Activated gamma-delta T cell treated with Interleukin-2 at 50 U/mL for 16 hours (primary cell): ENCODE measurements around the gene LRBA.
"Not testable (repeated sequence)": the region's sequence is repeated elsewhere in the genome, so short reads cannot be mapped to it uniquely, and the experiment has no call there.

ENCODE experiments used
- DNase-seq: peaks from one replicate; pipeline ENCODE4 v3.0.0-alpha.2; 2020

The LRBA gene

DNA sequence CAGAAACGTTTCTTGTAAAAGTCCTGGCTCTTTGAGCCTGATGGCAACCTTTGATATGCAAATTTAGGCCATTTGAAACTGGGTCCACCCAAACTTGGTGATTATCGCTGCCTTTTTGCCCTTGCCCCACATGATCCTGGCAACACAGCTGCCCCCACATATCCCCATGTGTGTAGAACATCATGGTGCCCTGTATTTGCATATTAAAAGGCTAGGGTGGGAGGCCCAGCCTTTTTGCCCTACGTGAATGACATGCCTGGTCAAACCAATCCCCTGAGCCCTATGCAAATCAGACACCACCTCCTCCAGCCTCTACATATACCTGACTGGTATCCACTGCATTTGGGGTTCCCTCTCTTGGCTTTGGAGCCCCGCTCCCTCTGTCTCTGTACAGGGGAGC is 230.8 kb downstream of the LRBA start:
- no peak for DNase-seq

DNA sequence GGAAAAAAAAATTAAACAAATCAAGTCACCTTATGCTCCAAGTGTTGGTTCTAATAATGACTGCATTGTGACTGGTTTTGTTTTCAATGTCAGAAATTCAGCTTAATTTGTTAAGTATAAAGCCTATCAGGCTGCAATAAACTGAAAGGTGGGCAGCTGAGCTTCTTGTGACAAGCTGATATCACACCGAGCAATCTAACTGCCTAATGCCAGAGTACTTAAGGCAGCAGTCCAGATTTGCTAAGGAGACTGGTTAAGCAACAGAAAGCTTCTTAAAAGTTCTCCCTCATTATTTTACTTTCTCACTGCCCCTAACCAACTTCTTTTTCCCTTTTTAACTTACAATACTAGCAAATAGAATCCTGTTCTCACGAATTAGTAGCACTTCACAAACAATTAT is 232.2 kb downstream of the LRBA start:
- no peak for DNase-seq

GRCh38 chr4:150782311-150782710 is 232.8 kb downstream of the LRBA start:
- no peak for DNase-seq

DNA sequence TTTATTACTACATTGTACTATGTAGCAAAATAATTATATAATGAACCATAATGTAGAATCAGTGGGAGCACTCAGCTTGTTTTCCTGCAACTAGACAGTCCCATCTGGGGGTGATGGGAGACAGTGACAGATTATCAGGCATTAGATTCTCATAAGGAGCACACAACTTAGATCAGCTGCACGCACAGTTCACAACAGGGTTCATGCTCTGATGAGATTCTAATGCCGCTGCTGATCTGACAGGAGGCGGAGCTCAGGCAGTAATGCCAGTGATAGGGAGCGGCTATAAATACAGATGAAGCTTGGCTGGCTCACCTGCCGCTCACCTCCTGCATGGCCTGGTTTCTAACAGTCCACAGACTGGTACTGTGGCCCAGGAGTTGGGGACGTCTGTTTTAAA is 233.9 kb downstream of the LRBA start:
- DNase-seq, result no peak

DNA sequence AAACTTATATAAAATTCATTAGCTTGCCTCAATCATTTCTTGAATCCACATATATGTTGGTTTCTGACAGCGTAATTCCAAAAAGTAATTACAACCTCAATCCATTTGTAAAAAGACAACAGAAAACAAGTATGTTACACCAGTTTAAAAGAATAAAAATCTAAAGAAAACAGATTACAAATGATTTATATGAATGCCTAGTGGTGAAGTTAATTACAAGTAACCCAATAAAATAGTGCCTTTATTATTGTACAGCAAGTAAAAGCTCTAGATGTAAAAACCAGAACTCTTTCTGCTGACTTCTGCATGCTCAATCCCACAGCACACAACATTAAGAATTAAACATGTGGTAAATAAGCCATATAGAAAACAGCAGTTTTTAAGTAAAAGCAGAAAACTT is 235.4 kb downstream of the LRBA start:
- no peak for DNase-seq

GRCh38 chr4:150773729-150774449 is 241.2 kb downstream of the LRBA start:
- DNase-seq, result no peak

DNA sequence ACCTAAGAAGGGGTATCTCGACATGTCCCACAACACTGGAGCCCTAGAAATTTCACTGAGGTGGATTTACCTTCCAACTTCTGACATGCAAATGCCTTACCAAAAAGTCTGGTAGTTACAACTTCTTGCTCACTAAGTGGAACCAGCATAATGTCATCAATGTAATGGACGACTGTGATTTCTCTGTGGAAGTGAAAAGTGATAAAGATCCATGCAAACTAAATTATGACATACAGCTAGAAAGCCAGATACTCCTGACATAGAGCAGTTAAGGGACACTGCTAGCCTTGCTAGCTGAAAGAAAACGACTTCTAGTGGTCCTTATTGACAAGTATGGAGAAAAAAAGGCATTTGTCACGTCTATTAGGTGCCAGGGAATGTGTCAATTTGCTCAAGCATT is 242.1 kb downstream of the LRBA start:
- no peak for DNase-seq

DNA sequence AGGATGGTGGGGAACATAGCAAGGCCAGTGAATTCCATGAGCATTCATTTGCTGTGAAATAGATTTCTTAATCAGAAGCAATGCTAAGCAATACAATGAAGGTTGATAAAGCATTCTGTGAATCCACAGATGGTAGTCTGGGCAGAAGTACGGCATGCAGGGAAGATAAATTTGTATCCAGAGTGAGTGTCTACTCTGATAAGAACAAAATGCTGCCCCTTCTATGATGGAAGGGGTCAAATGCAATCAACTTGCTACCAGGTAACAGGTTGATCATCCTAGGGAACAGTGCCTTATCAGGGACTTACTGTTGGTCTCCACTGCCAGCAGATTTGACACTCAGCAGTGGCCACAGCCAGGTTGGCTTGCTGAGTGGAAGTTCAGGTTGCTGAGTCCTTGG is 243.7 kb downstream of the LRBA start:
- no peak for DNase-seq

DNA sequence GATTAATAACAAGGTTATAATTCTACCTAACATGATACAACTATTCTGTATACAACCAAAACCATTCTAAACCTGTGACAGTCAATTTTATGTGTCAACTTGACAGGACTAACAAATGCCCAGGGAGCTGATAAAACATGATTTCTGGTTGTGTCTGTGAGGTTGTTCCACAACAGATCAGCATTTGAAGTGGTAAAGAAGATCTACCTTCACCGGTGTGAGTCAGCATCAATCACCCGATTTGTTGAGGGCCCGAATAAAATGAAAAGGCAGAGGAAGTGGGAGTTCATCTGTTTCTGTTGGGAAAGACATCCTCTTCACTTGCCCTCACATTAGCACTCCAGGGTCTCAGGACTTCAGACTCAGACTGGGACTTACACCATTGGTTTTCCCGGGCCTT is 245.2 kb downstream of the LRBA start:
- DNase-seq, result no peak

- DNase-seq, result no peak
These were observed 245.8 kb downstream of the LRBA start for GRCh38 chr4:150769248-150769647.

DNA sequence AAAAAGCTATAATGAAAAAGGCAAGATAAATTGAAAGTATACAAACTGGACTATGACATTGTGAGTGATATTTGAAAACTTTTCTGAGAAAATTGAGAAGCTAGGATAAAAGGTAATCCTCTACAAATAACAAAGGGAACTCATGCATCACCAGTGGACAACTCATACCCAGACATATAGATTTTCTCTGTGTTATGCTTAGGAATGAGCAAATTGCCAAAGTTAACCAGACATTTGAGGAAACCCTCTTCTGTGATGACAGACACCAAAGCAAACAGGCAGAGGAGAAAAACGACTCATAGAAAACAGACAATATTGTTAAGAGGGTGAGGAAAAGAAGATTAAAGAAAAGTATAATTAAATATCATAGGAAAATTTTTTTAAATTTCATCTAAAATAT is 246.6 kb downstream of the LRBA start:
- DNase-seq, result no peak

GRCh38 chr4:150765216-150765615 is 249.9 kb downstream of the LRBA start:
- DNase-seq, result no peak

DNA sequence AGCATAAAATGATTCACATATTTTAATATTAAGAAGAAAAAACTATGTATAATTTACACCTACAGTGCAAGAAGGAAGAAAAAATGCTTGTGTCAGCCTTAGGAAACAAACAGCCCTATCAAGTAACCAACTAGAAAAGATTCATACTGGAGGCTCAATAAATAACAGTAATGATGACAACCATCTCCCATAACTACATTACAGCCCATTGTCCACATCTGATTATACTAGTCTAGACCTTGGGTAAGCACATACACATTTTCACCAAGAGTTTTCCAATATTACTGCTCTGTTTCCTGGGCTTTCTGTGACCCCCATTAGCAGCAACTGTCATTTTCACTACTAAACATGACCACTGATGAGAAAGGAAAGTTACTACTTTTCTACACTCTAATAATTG is 263.4 kb downstream of the LRBA start:
- no peak for DNase-seq

- no peak for DNase-seq
These were observed 264.3 kb downstream of the LRBA start for GRCh38 chr4:150750824-150751223.

DNA sequence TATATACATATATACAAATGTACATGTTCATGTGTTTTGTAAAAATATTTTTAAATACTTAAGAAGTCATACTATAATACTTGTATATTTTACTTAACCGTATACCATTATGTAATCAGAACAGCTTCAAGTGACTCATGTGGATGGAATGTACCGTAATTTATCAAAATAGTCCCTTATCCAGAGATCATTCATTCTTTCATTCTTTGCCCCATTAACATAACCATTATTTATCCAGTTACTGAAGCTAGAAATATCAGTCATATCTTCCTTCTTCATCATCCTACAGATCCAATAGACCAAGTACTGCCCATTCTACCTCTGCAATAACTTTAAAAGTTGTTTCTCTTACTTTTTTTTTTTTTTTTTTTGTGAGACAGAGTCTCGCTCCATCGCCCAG is 268.9 kb downstream of the LRBA start:
- DNase-seq, result no peak

- DNase-seq, result no peak
These were observed 270.5 kb downstream of the LRBA start for GRCh38 chr4:150744570-150744969.

DNA sequence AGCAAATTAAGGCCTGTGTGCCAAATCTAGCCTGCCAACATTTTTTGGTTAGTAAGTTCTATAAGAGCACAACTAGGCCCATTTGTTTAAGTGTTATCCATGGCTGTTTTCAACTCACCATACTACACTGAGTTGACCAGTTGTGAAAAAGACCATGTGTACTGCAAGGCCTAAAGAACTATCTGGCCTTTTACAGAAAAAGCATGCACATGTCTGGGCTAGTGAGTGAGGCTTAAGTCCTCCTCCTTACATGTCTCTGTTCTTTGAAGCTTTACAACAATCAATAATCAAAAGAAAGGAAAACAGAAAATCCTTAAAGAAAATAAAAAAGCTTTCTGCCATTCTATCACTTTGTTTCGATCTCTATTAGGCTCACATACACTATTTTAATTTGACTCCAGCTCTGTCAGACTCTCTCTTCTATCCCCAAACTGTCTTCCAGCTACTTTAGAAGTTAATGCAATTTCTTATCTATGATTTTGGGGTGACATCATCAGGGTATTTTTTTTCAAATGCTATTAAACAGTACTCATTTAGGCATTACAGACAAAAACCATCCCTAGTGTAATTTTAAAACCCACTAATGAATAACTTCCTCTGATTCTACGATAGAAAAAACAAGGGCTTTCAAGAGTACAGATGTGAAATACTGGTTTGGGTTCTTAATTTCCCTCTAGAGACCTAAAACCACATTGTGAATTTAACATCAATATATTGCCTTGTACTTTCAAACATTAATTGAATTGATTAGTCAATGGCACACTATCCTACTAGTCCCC is 271.3 kb downstream of the LRBA start:
- DNase-seq, result no peak

DNA sequence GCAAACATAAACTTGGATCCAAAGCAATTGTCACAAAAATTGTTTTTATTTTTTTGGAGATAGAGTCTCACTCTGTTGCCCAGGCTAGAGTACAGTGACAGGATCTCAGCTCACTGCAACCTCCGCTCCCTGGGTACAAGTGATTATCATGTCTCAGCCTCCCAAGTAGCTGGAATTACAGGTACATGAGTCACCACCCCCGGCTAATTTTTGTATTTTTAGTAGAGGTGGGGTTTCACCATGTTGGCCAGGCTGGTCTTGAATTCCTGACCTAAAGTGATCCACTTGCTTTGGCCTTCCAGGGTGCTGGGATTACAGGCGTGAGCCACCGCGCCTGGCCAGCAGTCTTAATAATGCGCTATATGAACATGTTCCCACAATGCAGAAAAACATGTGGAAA is 272.2 kb downstream of the LRBA start:
- not testable (repeated sequence) for DNase-seq

DNA sequence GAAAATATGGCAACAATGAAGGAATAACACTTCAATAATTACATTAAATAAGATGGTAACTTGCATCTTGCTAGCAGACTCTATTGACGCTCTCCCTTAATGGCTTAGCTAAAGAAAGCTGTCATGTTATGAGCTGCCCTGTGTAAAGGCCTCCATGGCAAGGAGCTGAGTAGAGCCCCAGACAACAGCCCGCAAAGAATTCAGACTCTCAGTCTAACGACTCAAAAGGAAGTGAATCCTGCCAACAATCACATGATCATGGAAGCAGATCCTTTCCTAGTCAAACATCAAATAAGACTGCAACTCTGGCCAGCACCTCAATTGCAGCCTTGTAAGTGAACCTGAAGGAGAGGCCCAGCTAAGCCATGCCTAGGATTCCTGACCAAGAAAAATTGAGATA is 275.5 kb downstream of the LRBA start:
- no peak for DNase-seq

DNA sequence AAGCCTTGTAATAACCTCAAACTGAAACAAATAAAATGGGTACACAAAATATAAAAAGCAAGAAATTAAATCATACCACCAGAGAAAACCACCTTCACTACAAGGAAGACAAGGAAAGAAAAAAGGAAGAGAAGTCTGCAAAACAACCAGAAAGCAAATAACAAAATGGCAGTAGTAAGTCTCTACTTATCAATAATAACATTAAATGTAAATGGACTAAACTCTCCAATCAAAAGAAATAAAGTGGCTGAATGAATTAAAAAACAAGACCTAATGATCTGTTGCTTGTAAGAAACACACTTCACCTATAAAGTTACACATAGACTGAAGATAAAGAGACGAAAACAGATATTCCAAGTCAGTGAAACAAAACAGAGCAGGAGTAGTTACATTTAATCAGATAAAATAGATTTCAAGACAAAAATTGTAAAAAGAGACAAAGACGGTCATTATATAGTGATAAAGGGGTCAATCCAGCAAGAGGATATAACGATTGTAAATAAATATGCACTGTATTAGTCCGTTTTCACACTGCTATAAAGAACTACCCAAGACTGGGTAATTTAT is 289.0 kb downstream of the LRBA start:
- DNase-seq, result no peak

DNA sequence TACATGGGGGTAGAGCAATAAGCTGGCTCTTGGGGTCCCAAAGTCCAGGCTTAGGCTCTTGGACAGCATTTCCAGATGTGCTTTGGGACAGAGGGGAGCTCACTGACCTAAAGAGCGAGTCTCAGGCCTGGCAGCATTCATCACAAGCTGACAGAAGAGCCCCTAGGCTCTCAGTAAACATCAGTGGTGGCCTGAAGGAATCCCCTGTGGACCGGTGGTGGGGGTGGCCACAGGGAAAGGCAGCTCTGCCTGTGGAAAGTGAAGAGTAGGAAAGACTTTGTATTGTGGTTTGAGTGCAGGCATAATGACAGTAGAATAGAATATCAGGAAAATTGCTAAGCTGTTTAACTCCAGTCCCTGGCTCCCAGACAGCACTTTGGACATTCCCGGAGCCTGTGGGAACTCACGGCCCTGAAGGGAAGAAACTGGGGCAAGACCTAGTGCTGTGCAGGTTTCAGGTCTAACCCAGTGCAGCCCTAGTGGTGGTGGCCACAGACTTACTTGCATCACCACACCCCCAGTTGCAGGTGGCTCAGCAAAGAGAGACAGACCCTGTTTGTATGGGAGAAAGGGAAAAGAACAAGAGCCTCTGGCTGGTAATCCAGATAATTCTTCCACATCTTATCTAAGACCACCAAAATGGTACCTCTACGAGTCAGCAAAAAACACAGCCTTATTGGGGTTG is 291.2 kb downstream of the LRBA start:
- no peak for DNase-seq

GRCh38 chr4:150722908-150723362 is 292.1 kb downstream of the LRBA start:
- DNase-seq, result no peak

- no peak for DNase-seq
These were observed 294.0 kb downstream of the LRBA start for GRCh38 chr4:150720973-150721518.
